Measurements from ENCODE around the gene CRYGS. TPM values are rescaled to one million over a fixed set of nuclear protein-coding genes. Genes with fewer than 3 reads are reported as not detected.

CRYGS gene
- total and polyA plus RNA-seq, 9 of the 15 experiments (the other 6 are each of a cell fraction or from before 2014, with no cell fraction given), result 1.5 to 3.8 (median 2.0) TPM

- TF ChIP-seq ZNF140 (CRISPR knock-in tag; IDR thresholded peaks at IDR 0.05) (no peak), ETV1 (tag; conservative IDR thresholded peaks at IDR 0.05; ENCODE audit: low read depth) (no peak), MTA1 (IDR thresholded peaks at IDR 0.05; ENCODE audit: borderline replicate concordance) (no peak), SMAD2 (IDR thresholded peaks at IDR 0.05; ENCODE audit: low read depth, low read length) (no peak), IFI16 (CRISPR knock-in tag; IDR thresholded peaks at IDR 0.05) (no peak), CHD4 (IDR thresholded peaks at IDR 0.05; ENCODE audit: insufficient read depth, insufficient replicate concordance, low read depth, low read length, poor library complexity, severe bottlenecking) (no peak)
These were observed 45.8 kb upstream of the CRYGS start (continued) for GRCh38 chr3:186589856-186590579.

GRCh38 chr3:186589121-186589520 lies 44.9 kb upstream of the CRYGS start:
- no peaks in the 10 kb centered on the region for H3K27me3 ChIP-seq (ENCODE audit: control insufficient read depth in 2 of 2, insufficient read depth in 2 of 2, low read length in 2 of 2)
- no peak overlapping the region; a peak in 1 of 4 replicates for H3K9ac ChIP-seq (ENCODE audit: insufficient read depth in 1 of 2, low read depth in 2 of 2, low read length in 2 of 2)
- H4K20me1 ChIP-seq (replicated peaks; ENCODE audit: control insufficient read depth, insufficient read depth, low read length), result no peaks in the 10 kb centered on the region
- H3K4me2 ChIP-seq (ENCODE audit: insufficient read depth, low read length), result no peak overlapping the region
- peak; percentile 70 for FAIRE-seq
- no peak overlapping the region for H3K4me3 ChIP-seq
- peak; percentile 32 to 46 (median 34) for DNase-seq (ENCODE audit: extremely low read depth in 1 of 4, low spot score in 3 of 4)
- H3K79me2 ChIP-seq (ENCODE audit: control insufficient read depth, insufficient read depth, low read length), result no peaks in the 10 kb centered on the region
- POLR2A ChIA-PET, result interaction anchor here (0.6 to 3.8 kb wide), 7 partner anchors 8 to 196 kb away, joined by 3 to 23 read pairs (median 3); partner anchors contain the start of gene EIF4A2
- H3K9me1 ChIP-seq (ENCODE audit: control insufficient read depth, insufficient read depth, low read length), result no peaks in the 10 kb centered on the region
- intact Hi-C loops (cut with micrococcal nuclease), result loop anchor here (1.0 to 10.0 kb wide), 3 partner anchors 20 to 236 kb away; no protein-coding TSS in a partner anchor
- CTCF ChIA-PET (ENCODE audit: low intra/inter-chr PET ratio), result interaction anchor here (0.6 to 1.4 kb wide), 6 partner anchors 28 to 608 kb away, joined by 3 to 12 read pairs (median 4); partner anchors contain the start of gene RTP1
- H3K36me3 ChIP-seq (ENCODE audit: control insufficient read depth, insufficient read depth, low read length), result peaks cover 21% of the 10 kb centered on the region
- no peak overlapping the region for H2AFZ ChIP-seq (ENCODE audit: low read depth, low read length)
- no peak overlapping the region for H3K27ac ChIP-seq (ENCODE audit: extremely low read depth, low read depth, low read length)
- ATAC-seq, result peak; percentile 71
- in situ Hi-C loops (cut with MboI), result no loop called here
- WGBS (ENCODE audit: insufficient coverage, low coverage, missing lambda C conversion rate), result 21% methylated on average over 3 of the region's 3 CpGs
- no TSS peak for BruUV-seq (replicated peaks)
- H3K4me1 ChIP-seq (replicated peaks in 1 of 2; ENCODE audit: control insufficient read depth in 2 of 2, insufficient read depth in 2 of 2, low read length in 2 of 2), result peaks cover 0 to 26% of the 10 kb centered on the region in 2 experiments; a peak in 3 of 5 replicates
- H3K9me3 ChIP-seq (replicated peaks; ENCODE audit: control insufficient read depth, insufficient read depth, low read depth, low read length), result no peaks in the 10 kb centered on the region
- TF ChIP-seq TEAD4 (IDR thresholded peaks at IDR 0.05; ENCODE audit: low read length) (no peak), TEAD4 (CRISPR knock-in tag; IDR thresholded peaks at IDR 0.05; ENCODE audit: borderline replicate concordance) (no peak), REST (IDR thresholded peaks at IDR 0.05; ENCODE audit: borderline replicate concordance) (peak; percentile 65; the same call in 1 of the 2 replicates), REST (CRISPR knock-in tag; IDR thresholded peaks at IDR 0.05; ENCODE audit: low read depth) (no peak), HSF4 (CRISPR knock-in tag; IDR thresholded peaks at IDR 0.05; ENCODE audit: borderline replicate concordance) (no peak), RAD21 (CRISPR knock-in tag; conservative IDR thresholded peaks at IDR 0.05 in 1 of 2, IDR thresholded peaks at IDR 0.05 in 1 of 2) (peak; percentile 50 to 59), EP300 (IDR thresholded peaks at IDR 0.05; ENCODE audit: low read length) (no peak)
